NB4 (cell line): ENCODE data around the gene FCRLA.
"Not testable (repeated sequence)": the region's sequence is repeated elsewhere in the genome, so short reads cannot be mapped to it uniquely, and the experiment has no call there.

ENCODE experiments used
- DNase-seq: peaks from one replicate; pipeline ENCODE4 v3.0.0; 2010; ENCODE audit warnings: low read depth
- H3K4me3 ChIP-seq: one replicate; pipeline ENCODE4 v1.5.1; 2011; ENCODE audit warnings: mild to moderate bottlenecking, low read depth, low read length, moderate library complexity
- CTCF ChIP-seq: IDR thresholded peaks from one replicate; pipeline ENCODE4 v1.5.1; 2012; ENCODE audit warnings: low read depth, low read length
- MAX ChIP-seq: IDR thresholded peaks from 2 replicates; pipeline ENCODE4 v1.6.1; 2011; ENCODE audit warnings: low read depth, low read length
- MYC ChIP-seq: IDR thresholded peaks from 2 replicates; pipeline ENCODE4 v1.6.1; 2011; ENCODE audit warnings: low read depth, low read length
- POLR2A ChIP-seq: IDR thresholded peaks from 2 replicates; pipeline ENCODE4 v1.6.1; 2011; ENCODE audit warnings: mild to moderate bottlenecking; ENCODE audit not compliant: insufficient read length; ENCODE audit errors: extremely low read depth

The FCRLA gene

GRCh38 chr1:161706482-161707347, at the start of gene FCRLA:
Gene FCRLA (plus strand): TSS chr1:161707229. CDS start chr1:161707265, 36 bp downstream.
- TF ChIP-seq POLR2A (no peak), MAX (no peak), CTCF (no peak), MYC (no peak)
- H3K4me3 ChIP-seq, result no peak within 1 kb of the TSS
- peak; percentile 39 for DNase-seq

- H3K4me3 ChIP-seq, DNase-seq: not testable (repeated sequence)
Measured at GRCh38 chr1:161658524-161658923, 48.5 kb upstream of the FCRLA start.

- not testable (repeated sequence) for H3K4me3 ChIP-seq, DNase-seq
Measured at GRCh38 chr1:161661660-161662311, 45.2 kb upstream of the FCRLA start.

GRCh38 chr1:161662684-161663339, 44.2 kb upstream of the FCRLA start, which contains the start of gene FCGR2B:
Gene FCGR2B (plus strand): TSS chr1:161663143. CDS start chr1:161663242, 99 bp downstream.
- not testable (repeated sequence) for DNase-seq, H3K4me3 ChIP-seq

GRCh38 chr1:161663569-161663968, 43.5 kb upstream of the FCRLA start:
- H3K4me3 ChIP-seq, result not testable (repeated sequence)

GRCh38 chr1:161664689-161665088, 42.3 kb upstream of the FCRLA start:
- not testable (repeated sequence) for H3K4me3 ChIP-seq, DNase-seq

More at GRCh38 chr1:161663569-161663968, 43.5 kb upstream of the FCRLA start:
- not testable (repeated sequence) for DNase-seq

GRCh38 chr1:161671045-161672020, 35.7 kb upstream of the FCRLA start:
- not testable (repeated sequence) for DNase-seq, H3K4me3 ChIP-seq

GRCh38 chr1:161673437-161673836, 33.6 kb upstream of the FCRLA start:
- H3K4me3 ChIP-seq, DNase-seq: not testable (repeated sequence)

- not testable (repeated sequence) for DNase-seq, H3K4me3 ChIP-seq
Measured at GRCh38 chr1:161674447-161674846, 32.6 kb upstream of the FCRLA start.

GRCh38 chr1:161674908-161675307, 32.1 kb upstream of the FCRLA start:
- DNase-seq, H3K4me3 ChIP-seq: not testable (repeated sequence)

GRCh38 chr1:161676441-161676840, 30.6 kb upstream of the FCRLA start:
- TF ChIP-seq CTCF (no peak), POLR2A (no peak), MAX (no peak), MYC (no peak)
- H3K4me3 ChIP-seq, result no peak overlapping the region
- no peak for DNase-seq
